ENCODE data around the gene CELF4. TPM values are rescaled to one million over a fixed set of nuclear protein-coding genes. Genes with fewer than 3 reads are reported as not detected.

The CELF4 gene
- total and polyA plus RNA-seq, 2 of the 4 experiments (the other 2 are of a cell fraction) = not detected

DNA sequence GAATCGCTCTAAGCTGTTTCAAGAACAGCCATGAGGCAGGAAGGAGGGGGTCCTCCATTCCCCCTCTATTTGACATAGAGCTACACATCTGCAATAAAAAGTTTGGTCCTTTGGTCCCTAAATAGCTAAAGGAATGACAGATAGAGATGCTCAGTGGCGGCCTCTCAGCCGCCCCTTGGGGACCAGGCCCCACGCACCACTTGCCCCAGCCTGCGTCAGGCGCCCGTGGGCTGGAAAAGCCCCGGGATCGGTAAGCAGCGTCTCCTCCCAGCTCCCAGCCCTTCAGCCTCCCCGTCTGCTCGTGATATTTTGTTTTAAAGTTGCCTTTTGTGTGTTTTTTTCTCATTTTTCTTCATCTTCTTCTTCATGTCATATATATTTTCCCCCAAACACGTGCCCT, 321.0 kb downstream of the CELF4 start:
- no peak overlapping the region for H2AK9ac ChIP-seq (replicated peaks; ENCODE audit: low read depth, low read length, poor library complexity)
- no peaks in the 10 kb centered on the region for H3K4me1 ChIP-seq (ENCODE audit: control insufficient read depth, insufficient read depth, low read length)
- H3K4ac ChIP-seq (ENCODE audit: low read depth, low read length) = no peak overlapping the region
- H2BK20ac ChIP-seq (ENCODE audit: low read depth, low read length) = no peak overlapping the region
- in situ Hi-C loops (cut with MboI; ENCODE audit: low sequenced_read_pairs) (no loop called here), dilution Hi-C loops (cut with HindIII; ENCODE audit: low sequenced_read_pairs, unreplicated experiment) (no loop called here), intact Hi-C loops (cut with micrococcal nuclease) (no loop called here)
- H2BK5ac ChIP-seq (ENCODE audit: low read depth, low read length, poor library complexity, severe bottlenecking) = no peak overlapping the region
- H3K4me2 ChIP-seq (ENCODE audit: low read depth, low read length) = no peak overlapping the region
- H3K18ac ChIP-seq (ENCODE audit: low read depth, low read length) = no peak overlapping the region
- H2AK5ac ChIP-seq (ENCODE audit: low read depth, low read length) = no peak overlapping the region
- no peak overlapping the region for H3K56ac ChIP-seq (ENCODE audit: extremely low read depth, insufficient read depth, low read length)
- H2BK120ac ChIP-seq (ENCODE audit: low read depth, low read length) = no peak overlapping the region
- no TSS peak for BruUV-seq (replicated peaks)
- H3K4me3 ChIP-seq (ENCODE audit: insufficient read depth, low read depth, low read length) = no peak overlapping the region
- H2BK15ac ChIP-seq (ENCODE audit: low read depth, low read length) = no peak overlapping the region
- H4K91ac ChIP-seq (ENCODE audit: insufficient read depth, low read depth, low read length) = no peak overlapping the region
- H3K9me3 ChIP-seq (ENCODE audit: control insufficient read depth, insufficient read depth, low read length) = no peaks in the 10 kb centered on the region
- ChIA-PET POLR2A (ENCODE audit: unreplicated experiment) (interaction anchor here (0.8 to 0.9 kb wide), 2 partner anchors 13 to 462 kb away, joined by 3 to 17 read pairs; no protein-coding TSS in a partner anchor), CTCF (no interaction called here)
- no peaks in the 10 kb centered on the region for H3K79me1 ChIP-seq (ENCODE audit: low read depth in 1 of 2, low read length in 2 of 2)
- H2AFZ ChIP-seq (replicated peaks; ENCODE audit: low read length, poor library complexity) = no peak overlapping the region
- H4K20me1 ChIP-seq (ENCODE audit: insufficient read depth, low read length) = no peaks in the 10 kb centered on the region
- no peak overlapping the region for H3K27ac ChIP-seq (ENCODE audit: insufficient read depth, low read length)
- TF ChIP-seq BHLHE40 (IDR thresholded peaks at IDR 0.05; ENCODE audit: low read depth, low read length) = no peak
- TF ChIP-seq, protein P1, sequence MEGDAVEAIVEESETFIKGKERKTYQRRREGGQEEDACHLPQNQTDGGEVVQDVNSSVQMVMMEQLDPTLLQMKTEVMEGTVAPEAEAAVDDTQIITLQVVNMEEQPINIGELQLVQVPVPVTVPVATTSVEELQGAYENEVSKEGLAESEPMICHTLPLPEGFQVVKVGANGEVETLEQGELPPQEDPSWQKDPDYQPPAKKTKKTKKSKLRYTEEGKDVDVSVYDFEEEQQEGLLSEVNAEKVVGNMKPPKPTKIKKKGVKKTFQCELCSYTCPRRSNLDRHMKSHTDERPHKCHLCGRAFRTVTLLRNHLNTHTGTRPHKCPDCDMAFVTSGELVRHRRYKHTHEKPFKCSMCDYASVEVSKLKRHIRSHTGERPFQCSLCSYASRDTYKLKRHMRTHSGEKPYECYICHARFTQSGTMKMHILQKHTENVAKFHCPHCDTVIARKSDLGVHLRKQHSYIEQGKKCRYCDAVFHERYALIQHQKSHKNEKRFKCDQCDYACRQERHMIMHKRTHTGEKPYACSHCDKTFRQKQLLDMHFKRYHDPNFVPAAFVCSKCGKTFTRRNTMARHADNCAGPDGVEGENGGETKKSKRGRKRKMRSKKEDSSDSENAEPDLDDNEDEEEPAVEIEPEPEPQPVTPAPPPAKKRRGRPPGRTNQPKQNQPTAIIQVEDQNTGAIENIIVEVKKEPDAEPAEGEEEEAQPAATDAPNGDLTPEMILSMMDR (conservative IDR thresholded peaks at IDR 0.05; ENCODE audit: low read depth, low read length) = no peak
- TF ChIP-seq POLR2A (IDR thresholded peaks at IDR 0.05; ENCODE audit: low read depth, low read length) = no peak
- TF ChIP-seq, protein P2, sequence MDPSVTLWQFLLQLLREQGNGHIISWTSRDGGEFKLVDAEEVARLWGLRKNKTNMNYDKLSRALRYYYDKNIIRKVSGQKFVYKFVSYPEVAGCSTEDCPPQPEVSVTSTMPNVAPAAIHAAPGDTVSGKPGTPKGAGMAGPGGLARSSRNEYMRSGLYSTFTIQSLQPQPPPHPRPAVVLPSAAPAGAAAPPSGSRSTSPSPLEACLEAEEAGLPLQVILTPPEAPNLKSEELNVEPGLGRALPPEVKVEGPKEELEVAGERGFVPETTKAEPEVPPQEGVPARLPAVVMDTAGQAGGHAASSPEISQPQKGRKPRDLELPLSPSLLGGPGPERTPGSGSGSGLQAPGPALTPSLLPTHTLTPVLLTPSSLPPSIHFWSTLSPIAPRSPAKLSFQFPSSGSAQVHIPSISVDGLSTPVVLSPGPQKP (IDR thresholded peaks at IDR 0.05; ENCODE audit: borderline replicate concordance, low read depth, low read length) = no peak
- TF ChIP-seq MXI1 (IDR thresholded peaks at IDR 0.05; ENCODE audit: borderline replicate concordance, low read depth, low read length) = no peak
- no peak for TF ChIP-seq RFX5 (IDR thresholded peaks at IDR 0.05; ENCODE audit: low read depth, low read length)
- no peak for TF ChIP-seq NFE2L2 (IDR thresholded peaks at IDR 0.05; ENCODE audit: low read depth, low read length)
- no peak for TF ChIP-seq MAFK (IDR thresholded peaks at IDR 0.05; ENCODE audit: low read depth, low read length)
- TF ChIP-seq FOS (IDR thresholded peaks at IDR 0.05; ENCODE audit: low read depth, low read length) = no peak
- no peak for TF ChIP-seq CHD1 (IDR thresholded peaks at IDR 0.05; ENCODE audit: low read depth, low read length)
- no peak for TF ChIP-seq RCOR1 (IDR thresholded peaks at IDR 0.05; ENCODE audit: insufficient replicate concordance, low read length)
- no peak for TF ChIP-seq CEBPB (IDR thresholded peaks at IDR 0.05; ENCODE audit: low read depth, low read length)
- no peak for TF ChIP-seq MAZ (IDR thresholded peaks at IDR 0.05; ENCODE audit: borderline replicate concordance, low read depth, low read length)
- no peak for TF ChIP-seq SMC3 (IDR thresholded peaks at IDR 0.05; ENCODE audit: low read depth, low read length)
- no peak overlapping the region for H3K23ac ChIP-seq (ENCODE audit: low read depth, low read length)
- H4K8ac ChIP-seq (ENCODE audit: low read depth in 2 of 2, low read length in 2 of 2) = no peak overlapping the region
- DNase-seq = no peak
- H3K36me3 ChIP-seq (ENCODE audit: control insufficient read depth, insufficient read depth, low read length) = no peaks in the 10 kb centered on the region
- no peak overlapping the region for H3K9ac ChIP-seq (ENCODE audit: low read depth, low read length)
- no CpG with 5 or more reads among the region's 13 CpGs for WGBS, 2 experiments (ENCODE audit: extremely low coverage in 2 of 2, insufficient read length in 1 of 2)
- H3K27me3 ChIP-seq (ENCODE audit: control insufficient read depth, insufficient read depth, low read length) = peaks cover 30% of the 10 kb centered on the region
- H3K14ac ChIP-seq (replicated peaks; ENCODE audit: low read depth, low read length) = no peak overlapping the region
- H3K9me1 ChIP-seq (ENCODE audit: insufficient read depth, low read length) = no peaks in the 10 kb centered on the region
- no peak overlapping the region for H4K5ac ChIP-seq (ENCODE audit: low read depth, low read length)
- no peak for ATAC-seq (ENCODE audit: low read depth)
